SK-N-SH (cell line): ENCODE measurements around the gene PARVA.

Source experiments
- MXI1 ChIP-seq: IDR thresholded peaks from 2 replicates; pipeline ENCODE4 v1.6.1; 2012; ENCODE audit warnings: mild to moderate bottlenecking, low read depth, low read length, improper control_type of control experiment
- TF ChIP-seq, protein P1 (sequence below): fragments of 200-600 bp; sonication (generic); IDR thresholded peaks from 2 replicates; pipeline ENCODE4 v1.6.1; 2017; ENCODE audit warnings: antibody characterized with exemption, mild to moderate bottlenecking, moderate library complexity

DNA sequence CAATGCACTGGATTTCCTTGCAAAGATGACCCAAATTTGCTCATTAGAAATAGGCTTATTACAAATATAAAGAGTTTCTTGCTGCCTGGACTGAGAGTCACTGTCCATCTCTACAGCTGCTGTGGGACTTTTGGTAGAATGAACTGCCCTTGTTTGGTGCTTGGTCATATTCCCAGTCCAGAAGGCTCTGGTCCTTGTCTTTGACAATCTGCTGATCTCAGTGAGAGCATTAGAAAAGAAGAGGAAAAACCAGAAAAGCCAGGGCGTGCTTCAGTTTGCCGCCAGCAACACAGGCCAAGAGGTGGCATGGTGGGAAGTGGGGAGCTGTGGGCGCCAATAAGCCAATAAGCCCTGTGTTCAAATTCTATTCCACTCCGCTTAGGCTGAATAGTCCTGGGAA is 48.2 kb upstream of the PARVA start:
- TF ChIP-seq, protein P1, sequence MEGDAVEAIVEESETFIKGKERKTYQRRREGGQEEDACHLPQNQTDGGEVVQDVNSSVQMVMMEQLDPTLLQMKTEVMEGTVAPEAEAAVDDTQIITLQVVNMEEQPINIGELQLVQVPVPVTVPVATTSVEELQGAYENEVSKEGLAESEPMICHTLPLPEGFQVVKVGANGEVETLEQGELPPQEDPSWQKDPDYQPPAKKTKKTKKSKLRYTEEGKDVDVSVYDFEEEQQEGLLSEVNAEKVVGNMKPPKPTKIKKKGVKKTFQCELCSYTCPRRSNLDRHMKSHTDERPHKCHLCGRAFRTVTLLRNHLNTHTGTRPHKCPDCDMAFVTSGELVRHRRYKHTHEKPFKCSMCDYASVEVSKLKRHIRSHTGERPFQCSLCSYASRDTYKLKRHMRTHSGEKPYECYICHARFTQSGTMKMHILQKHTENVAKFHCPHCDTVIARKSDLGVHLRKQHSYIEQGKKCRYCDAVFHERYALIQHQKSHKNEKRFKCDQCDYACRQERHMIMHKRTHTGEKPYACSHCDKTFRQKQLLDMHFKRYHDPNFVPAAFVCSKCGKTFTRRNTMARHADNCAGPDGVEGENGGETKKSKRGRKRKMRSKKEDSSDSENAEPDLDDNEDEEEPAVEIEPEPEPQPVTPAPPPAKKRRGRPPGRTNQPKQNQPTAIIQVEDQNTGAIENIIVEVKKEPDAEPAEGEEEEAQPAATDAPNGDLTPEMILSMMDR, result no peak
- no peak for TF ChIP-seq MXI1
